Activated CD4-positive, alpha-beta T cell treated with anti-CD3 and anti-CD28 coated beads, Interleukin-2, amount 10 ng/mL, durations not matched to agents 7 days and 5 days (primary cell): ENCODE measurements around the gene PLCB3. TPM values are rescaled to one million over a fixed set of nuclear protein-coding genes. Genes with fewer than 3 reads are reported as not detected.
"Not testable (repeated sequence)": the region's sequence is repeated elsewhere in the genome, so short reads cannot be mapped to it uniquely, and the experiment has no call there.

Source experiments
- CTCF ChIA-PET: fragments of 350-600 bp; sonication (Branson Sonifier 250); formaldehyde crosslinking; loops from one replicate; lab custom pipeline; 2021; ENCODE audit warnings: antibody characterized with exemption; lab: Charles Lee
- POLR2A ChIA-PET: fragments of 350-600 bp; sonication (Branson Sonifier 250); formaldehyde crosslinking; loops from one replicate; lab custom pipeline; 2021; ENCODE audit warnings: antibody characterized with exemption; lab: Charles Lee
- DNase-seq: peaks from one replicate; pipeline ENCODE4 v3.0.0-alpha.2; 2020
- H3K27ac Mint-ChIP-seq: one replicate; pipeline ENCODE4 v1.8.0; 2021; ENCODE audit warnings: mild to moderate bottlenecking, moderate library complexity, mixed read lengths
- H3K27me3 Mint-ChIP-seq: one replicate; pipeline ENCODE4 v1.8.0; 2021; ENCODE audit warnings: mixed read lengths
- H3K36me3 Mint-ChIP-seq: one replicate; pipeline ENCODE4 v1.8.0; 2021; ENCODE audit warnings: low read depth, mixed read lengths
- H3K4me1 Mint-ChIP-seq: one replicate; pipeline ENCODE4 v1.8.0; 2021; ENCODE audit warnings: mixed read lengths
- H3K4me3 Mint-ChIP-seq: one replicate; pipeline ENCODE4 v1.8.0; 2021; ENCODE audit warnings: mild to moderate bottlenecking, moderate library complexity, mixed read lengths
- H3K9me3 Mint-ChIP-seq: one replicate; pipeline ENCODE4 v1.8.0; 2021; ENCODE audit warnings: mixed read lengths
- total RNA-seq, 2 experiments: library from RNA; stranded (reverse); gene quantifications; one replicate each; pipeline ENCODE4 v1.2.3, GENCODE V29; 2021

PLCB3 gene
- total RNA-seq, 2 experiments from 2014 or later: 11.6 to 12.4 TPM

GRCh38 chr11:64306876-64307622, 55.7 kb downstream of the PLCB3 start:
- Mint-ChIP-seq H3K9me3 (no peaks in the 10 kb centered on the region), H3K36me3 (peaks cover 11% of the 10 kb centered on the region), H3K4me3 (peak overlapping the region; percentile 87), H3K27ac (peak overlapping the region; percentile 92), H3K27me3 (no peaks in the 10 kb centered on the region), H3K4me1 (peaks cover 40% of the 10 kb centered on the region)
- POLR2A ChIA-PET: interaction anchor here (0.6 kb wide), 1 partner anchor 11 kb away, joined by 4 read pairs; the partner anchor contains the start of gene PRDX5
- CTCF ChIA-PET: interaction anchor here (0.5 to 5.3 kb wide), 2 partner anchors 10 to 28 kb away, joined by 3 to 35 read pairs; partner anchors contain the start of genes PRDX5 and TRMT112
- no peak for DNase-seq

GRCh38 chr11:64307795-64308194, 56.5 kb downstream of the PLCB3 start:
- not testable (repeated sequence) for H3K9me3 Mint-ChIP-seq, DNase-seq, H3K27me3 Mint-ChIP-seq
- POLR2A ChIA-PET: interaction anchor here (0.6 kb wide), 1 partner anchor 10 kb away, joined by 4 read pairs; the partner anchor contains the start of gene PRDX5
- H3K4me3 Mint-ChIP-seq: peak overlapping the region; percentile 87
- peaks cover 16% of the 10 kb centered on the region for H3K36me3 Mint-ChIP-seq
- peaks cover 45% of the 10 kb centered on the region for H3K4me1 Mint-ChIP-seq
- peak overlapping the region; percentile 28 for H3K27ac Mint-ChIP-seq
- CTCF ChIA-PET: interaction anchor here (1.2 to 5.3 kb wide), 2 partner anchors 9 to 24 kb away, joined by 3 to 35 read pairs; partner anchors contain the start of genes PRDX5 and TRMT112

- Mint-ChIP-seq H3K4me1 (peaks cover 36% of the 10 kb centered on the region), H3K27ac (peak overlapping the region; percentile 65), H3K4me3 (no peak overlapping the region), H3K9me3 (no peaks in the 10 kb centered on the region), H3K36me3 (peaks cover 23% of the 10 kb centered on the region), H3K27me3 (no peaks in the 10 kb centered on the region)
- no peak for DNase-seq
- ChIA-PET CTCF (interaction anchor here (0.6 to 2.5 kb wide), 4 partner anchors 9 to 1352 kb away, joined by 3 to 12 read pairs (median 3); no protein-coding TSS in a partner anchor), POLR2A (no interaction called here)
These were observed 61.6 kb downstream of the PLCB3 start for GRCh38 chr11:64312947-64313346.

GRCh38 chr11:64313491-64314145, 62.3 kb downstream of the PLCB3 start:
- no peak overlapping the region for H3K4me3 Mint-ChIP-seq
- CTCF ChIA-PET: interaction anchor here (0.6 to 2.5 kb wide), 6 partner anchors 9 to 1352 kb away, joined by 3 to 12 read pairs (median 3); no protein-coding TSS in a partner anchor

GRCh38 chr11:64314146-64314804, 62.9 kb downstream of the PLCB3 start:
- H3K4me3 Mint-ChIP-seq: no peak overlapping the region
- DNase-seq: no peak
- CTCF ChIA-PET: interaction anchor here (1.2 to 2.5 kb wide), 3 partner anchors 10 to 18 kb away, joined by 3 to 12 read pairs (median 4); no protein-coding TSS in a partner anchor
- POLR2A ChIA-PET: no interaction called here
- H3K27ac Mint-ChIP-seq: no peak overlapping the region
- peaks cover 44% of the 10 kb centered on the region for H3K4me1 Mint-ChIP-seq
- H3K36me3 Mint-ChIP-seq: peaks cover 23% of the 10 kb centered on the region
- H3K27me3 Mint-ChIP-seq: no peaks in the 10 kb centered on the region
- no peaks in the 10 kb centered on the region for H3K9me3 Mint-ChIP-seq

More at GRCh38 chr11:64313491-64314145, 62.3 kb downstream of the PLCB3 start:
- POLR2A ChIA-PET: no interaction called here
- H3K4me1 Mint-ChIP-seq: peaks cover 39% of the 10 kb centered on the region
- H3K27me3 Mint-ChIP-seq: no peaks in the 10 kb centered on the region
- no peaks in the 10 kb centered on the region for H3K9me3 Mint-ChIP-seq
- H3K36me3 Mint-ChIP-seq: peaks cover 23% of the 10 kb centered on the region
- DNase-seq: no peak
- H3K27ac Mint-ChIP-seq: no peak overlapping the region

GRCh38 chr11:64314805-64315561, 63.7 kb downstream of the PLCB3 start:
- DNase-seq: no peak
- Mint-ChIP-seq H3K27me3 (no peaks in the 10 kb centered on the region), H3K27ac (no peak overlapping the region), H3K4me3 (no peak overlapping the region), H3K9me3 (no peaks in the 10 kb centered on the region), H3K36me3 (peaks cover 23% of the 10 kb centered on the region), H3K4me1 (peaks cover 48% of the 10 kb centered on the region)
- ChIA-PET POLR2A (no interaction called here), CTCF (interaction anchor here (1.2 to 2.5 kb wide), 3 partner anchors 11 to 17 kb away, joined by 3 to 12 read pairs (median 4); no protein-coding TSS in a partner anchor)

- peaks cover 26% of the 10 kb centered on the region for H3K36me3 Mint-ChIP-seq
These were observed 64.6 kb downstream of the PLCB3 start for GRCh38 chr11:64315667-64316526.

GRCh38 chr11:64316672-64317324, 65.5 kb downstream of the PLCB3 start:
- peak overlapping the region; percentile 99 for H3K27ac Mint-ChIP-seq
- no peaks in the 10 kb centered on the region for H3K9me3 Mint-ChIP-seq
- ChIA-PET POLR2A (interaction anchor here (0.6 to 1.4 kb wide), 7 partner anchors 12 to 1335 kb away, joined by 3 to 12 read pairs (median 5); partner anchors contain the start of genes BAD, ESRRA and FERMT3), CTCF (interaction anchor here (0.7 to 5.0 kb wide), 18 partner anchors 11 to 132 kb away, joined by 3 to 54 read pairs (median 5); partner anchors contain the start of genes ESRRA, FERMT3, PLCB3 and STIP1)
- peak overlapping the region; percentile 94 for H3K4me3 Mint-ChIP-seq
- H3K27me3 Mint-ChIP-seq: no peaks in the 10 kb centered on the region
- peaks cover 44% of the 10 kb centered on the region for H3K4me1 Mint-ChIP-seq
- DNase-seq: peak; percentile 45
- H3K36me3 Mint-ChIP-seq: peaks cover 32% of the 10 kb centered on the region

More at GRCh38 chr11:64315667-64316526, 64.6 kb downstream of the PLCB3 start:
- ChIA-PET POLR2A (interaction anchor here (0.6 to 1.1 kb wide), 2 partner anchors 11 to 413 kb away, joined by 3 to 5 read pairs; partner anchors contain the start of gene ESRRA), CTCF (interaction anchor here (2.8 to 5.0 kb wide), 3 partner anchors 10 to 110 kb away, joined by 19 to 54 read pairs (median 35); partner anchors contain the start of genes ESRRA and FERMT3)
- H3K9me3 Mint-ChIP-seq, H3K27me3 Mint-ChIP-seq, DNase-seq: not testable (repeated sequence)
- Mint-ChIP-seq H3K4me1 (peaks cover 44% of the 10 kb centered on the region), H3K27ac (peak overlapping the region; percentile 99), H3K4me3 (peak overlapping the region; percentile 94)

- Mint-ChIP-seq H3K4me1 (peaks cover 43% of the 10 kb centered on the region), H3K27ac (peak within 1 kb of the TSS; percentile 99), H3K4me3 (peak within 1 kb of the TSS; percentile 94), H3K9me3 (no peaks in the 10 kb centered on the region), H3K36me3 (peaks cover 31% of the 10 kb centered on the region), H3K27me3 (no peaks in the 10 kb centered on the region)
- CTCF ChIA-PET: interaction anchor here (0.7 to 5.0 kb wide), 22 partner anchors 10 to 317 kb away, joined by 3 to 54 read pairs (median 4); partner anchors contain the start of genes ESRRA, FERMT3, PLCB3 and STIP1
- POLR2A ChIA-PET: interaction anchor here (0.5 to 1.4 kb wide), 9 partner anchors 10 to 1334 kb away, joined by 3 to 12 read pairs (median 4); partner anchors contain the start of genes BAD, ESRRA and FERMT3
- DNase-seq: peak; percentile 99
These were observed 66.1 kb downstream of the PLCB3 start, which contains the start of gene TRMT112 for GRCh38 chr11:64317325-64317960. TRMT112 (minus strand) TSS chr11:64317559; CDS start chr11:64317526, 33 bp downstream.
